EL (cell line): Measurements from ENCODE around the gene NCAPD2.

Source experiments
- DNase-seq: peaks from one replicate; pipeline ENCODE4 v3.0.0-alpha.2; 2016

The NCAPD2 gene

DNA sequence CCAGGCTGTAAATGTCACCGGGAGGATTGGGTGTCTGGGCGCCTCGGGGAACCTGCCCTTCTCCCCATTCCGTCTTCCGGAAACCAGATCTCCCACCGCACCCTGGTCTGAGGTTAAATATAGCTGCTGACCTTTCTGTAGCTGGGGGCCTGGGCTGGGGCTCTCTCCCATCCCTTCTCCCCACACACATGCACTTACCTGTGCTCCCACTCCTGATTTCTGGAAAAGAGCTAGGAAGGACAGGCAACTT is 41.7 kb downstream of the NCAPD2 start:
- no peak for DNase-seq

DNA sequence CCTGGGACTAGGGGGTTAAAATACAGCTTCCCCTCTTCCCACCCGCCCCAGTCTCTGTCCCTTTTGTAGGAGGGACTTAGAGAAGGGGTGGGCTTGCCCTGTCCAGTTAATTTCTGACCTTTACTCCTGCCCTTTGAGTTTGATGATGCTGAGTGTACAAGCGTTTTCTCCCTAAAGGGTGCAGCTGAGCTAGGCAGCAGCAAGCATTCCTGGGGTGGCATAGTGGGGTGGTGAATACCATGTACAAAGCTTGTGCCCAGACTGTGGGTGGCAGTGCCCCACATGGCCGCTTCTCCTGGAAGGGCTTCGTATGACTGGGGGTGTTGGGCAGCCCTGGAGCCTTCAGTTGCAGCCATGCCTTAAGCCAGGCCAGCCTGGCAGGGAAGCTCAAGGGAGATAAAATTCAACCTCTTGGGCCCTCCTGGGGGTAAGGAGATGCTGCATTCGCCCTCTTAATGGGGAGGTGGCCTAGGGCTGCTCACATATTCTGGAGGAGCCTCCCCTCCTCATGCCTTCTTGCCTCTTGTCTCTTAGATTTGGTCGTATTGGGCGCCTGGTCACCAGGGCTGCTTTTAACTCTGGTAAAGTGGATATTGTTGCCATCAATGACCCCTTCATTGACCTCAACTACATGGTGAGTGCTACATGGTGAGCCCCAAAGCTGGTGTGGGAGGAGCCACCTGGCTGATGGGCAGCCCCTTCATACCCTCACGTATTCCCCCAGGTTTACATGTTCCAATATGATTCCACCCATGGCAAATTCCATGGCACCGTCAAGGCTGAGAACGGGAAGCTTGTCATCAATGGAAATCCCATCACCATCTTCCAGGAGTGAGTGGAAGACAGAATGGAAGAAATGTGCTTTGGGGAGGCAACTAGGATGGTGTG is 42.3 kb downstream of the NCAPD2 start:
- DNase-seq: peak; percentile 29

DNA sequence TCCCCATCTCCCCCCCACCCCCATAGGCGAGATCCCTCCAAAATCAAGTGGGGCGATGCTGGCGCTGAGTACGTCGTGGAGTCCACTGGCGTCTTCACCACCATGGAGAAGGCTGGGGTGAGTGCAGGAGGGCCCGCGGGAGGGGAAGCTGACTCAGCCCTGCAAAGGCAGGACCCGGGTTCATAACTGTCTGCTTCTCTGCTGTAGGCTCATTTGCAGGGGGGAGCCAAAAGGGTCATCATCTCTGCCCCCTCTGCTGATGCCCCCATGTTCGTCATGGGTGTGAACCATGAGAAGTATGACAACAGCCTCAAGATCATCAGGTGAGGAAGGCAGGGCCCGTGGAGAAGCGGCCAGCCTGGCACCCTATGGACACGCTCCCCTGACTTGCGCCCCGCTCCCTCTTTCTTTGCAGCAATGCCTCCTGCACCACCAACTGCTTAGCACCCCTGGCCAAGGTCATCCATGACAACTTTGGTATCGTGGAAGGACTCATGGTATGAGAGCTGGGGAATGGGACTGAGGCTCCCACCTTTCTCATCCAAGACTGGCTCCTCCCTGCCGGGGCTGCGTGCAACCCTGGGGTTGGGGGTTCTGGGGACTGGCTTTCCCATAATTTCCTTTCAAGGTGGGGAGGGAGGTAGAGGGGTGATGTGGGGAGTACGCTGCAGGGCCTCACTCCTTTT is 43.1 kb downstream of the NCAPD2 start:
- DNase-seq: peak; percentile 37

DNA sequence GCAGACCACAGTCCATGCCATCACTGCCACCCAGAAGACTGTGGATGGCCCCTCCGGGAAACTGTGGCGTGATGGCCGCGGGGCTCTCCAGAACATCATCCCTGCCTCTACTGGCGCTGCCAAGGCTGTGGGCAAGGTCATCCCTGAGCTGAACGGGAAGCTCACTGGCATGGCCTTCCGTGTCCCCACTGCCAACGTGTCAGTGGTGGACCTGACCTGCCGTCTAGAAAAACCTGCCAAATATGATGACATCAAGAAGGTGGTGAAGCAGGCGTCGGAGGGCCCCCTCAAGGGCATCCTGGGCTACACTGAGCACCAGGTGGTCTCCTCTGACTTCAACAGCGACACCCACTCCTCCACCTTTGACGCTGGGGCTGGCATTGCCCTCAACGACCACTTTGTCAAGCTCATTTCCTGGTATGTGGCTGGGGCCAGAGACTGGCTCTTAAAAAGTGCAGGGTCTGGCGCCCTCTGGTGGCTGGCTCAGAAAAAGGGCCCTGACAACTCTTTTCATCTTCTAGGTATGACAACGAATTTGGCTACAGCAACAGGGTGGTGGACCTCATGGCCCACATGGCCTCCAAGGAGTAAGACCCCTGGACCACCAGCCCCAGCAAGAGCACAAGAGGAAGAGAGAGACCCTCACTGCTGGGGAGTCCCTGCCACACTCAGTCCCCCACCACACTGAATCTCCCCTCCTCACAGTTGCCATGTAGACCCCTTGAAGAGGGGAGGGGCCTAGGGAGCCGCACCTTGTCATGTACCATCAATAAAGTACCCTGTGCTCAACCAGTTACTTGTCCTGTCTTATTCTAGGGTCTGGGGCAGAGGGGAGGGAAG is 43.9 kb downstream of the NCAPD2 start:
- DNase-seq: peak; percentile 83

DNA sequence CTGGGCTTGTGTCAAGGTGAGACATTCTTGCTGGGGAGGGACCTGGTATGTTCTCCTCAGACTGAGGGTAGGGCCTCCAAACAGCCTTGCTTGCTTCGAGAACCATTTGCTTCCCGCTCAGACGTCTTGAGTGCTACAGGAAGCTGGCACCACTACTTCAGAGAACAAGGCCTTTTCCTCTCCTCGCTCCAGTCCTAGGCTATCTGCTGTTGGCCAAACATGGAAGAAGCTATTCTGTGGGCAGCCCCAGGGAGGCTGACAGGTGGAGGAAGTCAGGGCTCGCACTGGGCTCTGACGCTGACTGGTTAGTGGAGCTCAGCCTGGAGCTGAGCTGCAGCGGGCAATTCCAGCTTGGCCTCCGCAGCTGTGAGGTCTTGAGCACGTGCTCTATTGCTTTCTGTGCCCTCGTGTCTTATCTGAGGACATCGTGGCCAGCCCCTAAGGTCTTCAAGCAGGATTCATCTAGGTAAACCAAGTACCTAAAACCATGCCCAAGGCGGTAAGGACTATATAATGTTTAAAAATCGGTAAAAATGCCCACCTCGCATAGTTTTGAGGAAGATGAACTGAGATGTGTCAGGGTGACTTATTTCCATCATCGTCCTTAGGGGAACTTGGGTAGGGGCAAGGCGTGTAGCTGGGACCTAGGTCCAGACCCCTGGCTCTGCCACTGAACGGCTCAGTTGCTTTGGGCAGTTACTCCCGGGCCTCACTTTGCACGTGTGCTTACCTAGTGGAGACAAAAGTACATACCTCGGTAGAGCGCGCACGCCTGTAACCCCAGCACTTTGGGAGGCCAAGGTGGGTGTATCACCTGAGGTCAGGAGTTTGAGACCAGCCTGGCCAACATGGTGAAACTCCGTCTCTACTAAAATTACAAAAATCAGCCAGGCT is 44.8 kb downstream of the NCAPD2 start:
- peak; percentile 73 for DNase-seq

DNA sequence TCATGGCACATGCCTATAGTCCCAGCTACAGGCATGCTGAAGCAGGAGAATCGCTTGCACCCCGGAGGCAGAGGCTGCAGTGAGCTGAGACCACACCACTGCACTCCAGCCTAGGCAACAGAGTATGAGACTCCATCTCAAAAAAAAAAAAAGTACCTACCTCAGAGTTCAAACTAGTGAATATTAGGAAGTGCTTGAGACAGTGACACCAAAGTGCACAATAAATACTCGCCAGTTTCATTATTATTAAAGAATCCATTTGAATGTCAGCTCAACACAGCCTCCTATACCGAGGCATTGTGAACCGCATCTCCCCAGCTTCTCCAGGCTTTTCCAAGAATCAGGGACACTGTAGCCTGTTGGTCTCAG is 45.4 kb downstream of the NCAPD2 start:
- DNase-seq: peak; percentile 65

DNA sequence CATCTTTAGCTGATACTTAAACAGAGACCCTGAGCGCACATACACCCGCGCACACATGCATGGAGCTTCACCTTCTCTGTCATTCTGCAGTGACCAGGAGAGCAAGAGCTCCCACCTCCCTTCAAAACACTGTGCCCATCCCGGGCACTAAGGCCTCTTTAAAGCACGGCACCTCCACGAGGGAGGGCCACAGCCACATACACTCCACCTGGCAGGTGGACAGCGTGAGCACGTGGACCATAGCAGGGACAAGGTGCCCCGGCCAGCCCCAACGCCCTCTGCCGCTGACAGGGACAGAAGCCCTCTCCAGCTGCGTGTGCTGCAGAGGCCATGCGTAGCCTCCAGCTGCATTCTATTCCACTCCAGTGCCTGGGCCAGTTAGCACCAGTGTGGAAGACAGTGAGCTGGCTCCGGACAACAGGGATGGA is 45.8 kb downstream of the NCAPD2 start:
- peak; percentile 30 for DNase-seq

DNA sequence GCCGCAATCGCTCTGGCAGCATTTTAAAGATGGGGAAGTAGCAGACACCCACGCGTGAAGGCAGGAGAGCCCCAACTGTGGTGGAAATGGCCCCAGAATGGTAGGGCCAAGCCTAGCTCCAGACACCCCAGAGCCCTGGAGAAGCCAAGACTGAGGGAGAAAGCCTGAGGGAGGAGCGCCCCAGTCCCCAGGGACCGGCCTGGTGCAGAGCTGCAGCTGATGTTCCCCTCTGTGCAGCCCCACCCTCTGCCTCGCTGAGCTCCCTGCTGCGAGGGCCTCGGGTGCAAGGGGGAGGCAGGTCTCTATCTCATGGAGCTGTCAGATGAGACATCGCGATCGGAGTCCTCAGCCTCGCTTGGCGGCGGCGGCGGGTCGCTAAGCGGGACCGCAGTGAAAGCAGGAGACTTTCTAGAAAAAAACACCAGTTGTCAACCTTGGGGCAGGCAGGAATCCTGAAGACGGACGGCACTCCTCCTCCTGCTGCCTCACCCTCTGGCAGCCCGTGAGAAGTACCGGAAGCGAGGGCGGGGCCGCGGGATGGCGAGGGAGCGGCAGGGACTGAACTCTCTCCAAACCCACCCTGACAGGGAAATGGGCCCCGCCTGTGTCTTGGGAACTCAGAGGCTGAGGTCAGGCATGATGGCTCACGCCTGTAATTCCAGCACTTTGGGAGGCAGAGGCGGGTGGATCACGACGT is 46.4 kb downstream of the NCAPD2 start:
- DNase-seq: peak; percentile 97

DNA sequence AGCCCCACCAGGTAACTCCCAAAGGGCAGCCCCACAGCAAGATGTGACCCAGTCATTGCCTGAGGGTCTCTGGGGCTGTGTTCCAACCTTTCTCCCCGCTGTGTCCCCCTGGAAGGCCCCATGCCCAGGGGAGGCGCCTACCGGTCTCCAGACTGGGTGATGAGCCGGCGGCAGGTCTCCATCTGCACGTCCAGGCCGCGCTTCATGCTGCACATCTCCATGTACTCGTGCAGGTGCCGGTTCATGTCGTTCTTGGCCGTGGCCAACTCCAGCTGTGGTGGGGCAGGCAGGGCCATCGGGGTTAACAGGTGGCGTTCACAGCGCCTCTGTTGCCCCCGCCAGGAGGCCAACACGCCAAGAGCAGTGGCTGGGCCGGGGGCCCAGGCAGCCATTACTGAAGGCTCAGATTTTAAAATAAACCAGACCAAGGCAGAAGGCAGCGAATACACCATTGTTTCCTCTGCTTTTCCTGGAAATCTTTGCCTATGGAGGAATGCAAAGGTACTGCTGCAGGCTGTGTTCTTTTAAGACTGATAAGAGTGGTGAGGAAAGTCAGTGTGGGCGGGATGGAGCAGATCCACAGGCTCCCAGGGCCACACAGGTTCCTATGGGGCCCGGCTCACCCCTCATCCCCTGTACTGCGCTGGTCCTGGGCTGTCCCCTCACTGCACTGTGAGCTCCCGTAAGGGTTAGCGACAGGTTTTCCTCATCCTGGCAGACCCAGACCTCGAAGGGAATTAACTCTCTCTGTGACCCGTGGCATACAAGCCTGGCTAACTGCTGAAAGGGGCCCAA is 47.7 kb downstream of the NCAPD2 start:
- DNase-seq: no peak

DNA sequence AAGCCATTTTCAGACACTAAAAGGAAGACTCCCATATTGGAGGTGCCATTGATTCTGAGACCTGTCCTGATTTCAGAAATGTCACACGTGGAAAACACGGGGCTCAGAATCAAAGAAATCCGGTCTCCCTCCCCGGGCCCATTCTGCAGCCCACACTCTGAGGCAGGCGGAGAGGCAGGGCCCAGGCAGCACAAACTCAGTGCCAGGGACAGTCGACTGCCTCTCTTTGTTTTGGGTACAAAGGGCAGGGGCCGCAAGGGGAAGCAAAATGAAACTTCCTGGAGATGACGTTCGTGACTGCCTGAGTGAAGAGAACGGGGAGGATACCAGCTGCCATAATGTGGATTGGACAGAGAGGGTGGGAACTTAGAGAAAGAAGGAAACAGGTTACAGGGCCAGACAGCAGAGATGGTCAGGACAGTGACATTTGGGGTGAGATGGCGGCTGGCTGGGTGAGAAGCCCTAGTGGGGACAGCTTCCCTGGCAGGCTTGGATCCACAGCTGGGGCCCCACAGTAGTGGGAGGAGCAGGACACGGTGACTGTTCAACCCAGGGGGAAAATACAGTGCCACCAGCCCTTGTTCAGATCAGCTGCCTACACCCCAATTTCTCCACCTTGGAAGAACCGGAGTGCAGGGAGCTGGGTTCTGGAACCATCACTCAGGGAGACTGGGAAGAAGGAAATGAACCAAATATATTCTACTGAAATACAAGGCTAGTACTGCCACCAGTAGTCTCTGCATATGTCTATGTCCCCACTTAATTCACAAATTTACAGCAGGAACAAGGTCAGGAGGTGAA is 48.5 kb downstream of the NCAPD2 start:
- DNase-seq: no peak

DNA sequence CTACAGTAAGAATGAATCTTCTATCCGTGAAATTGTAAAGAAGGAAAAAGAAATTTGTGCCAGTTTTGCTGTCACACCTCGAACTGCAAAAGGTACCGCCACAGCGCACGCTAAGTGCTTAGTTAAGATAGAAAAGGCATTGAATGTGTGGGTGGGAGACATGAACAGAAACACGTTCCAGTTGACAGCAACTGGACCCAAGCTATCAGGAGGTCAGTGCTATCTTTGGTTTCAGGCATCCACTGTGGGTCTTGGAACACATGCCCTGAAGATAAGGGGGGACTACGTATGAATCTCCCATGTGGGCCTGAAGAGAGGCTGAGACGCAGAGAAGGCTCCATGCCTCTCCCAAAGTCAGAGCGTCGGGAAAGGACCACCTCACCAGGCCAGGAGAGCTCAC is 52.1 kb downstream of the NCAPD2 start:
- DNase-seq: no peak

DNA sequence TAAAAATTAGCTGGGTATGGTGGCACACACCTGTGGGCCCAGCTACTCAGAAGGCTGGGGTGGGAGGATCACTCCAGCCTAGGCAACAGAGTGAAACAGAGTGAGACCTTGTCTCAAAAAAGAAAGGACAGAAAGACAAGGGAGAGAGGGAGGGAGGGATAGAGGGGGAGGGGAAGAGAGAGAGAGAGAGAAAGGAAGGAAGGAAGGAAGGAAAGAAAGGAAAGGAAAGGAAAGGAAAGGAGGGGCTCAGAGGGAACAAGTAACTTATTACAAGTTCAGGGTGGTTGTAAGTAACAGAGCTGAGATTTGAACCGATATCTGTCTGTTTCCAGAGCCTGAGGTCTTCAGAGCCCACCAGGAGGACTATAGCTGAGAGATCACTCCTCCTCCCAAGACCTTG is 53.7 kb downstream of the NCAPD2 start:
- DNase-seq: no peak

DNA sequence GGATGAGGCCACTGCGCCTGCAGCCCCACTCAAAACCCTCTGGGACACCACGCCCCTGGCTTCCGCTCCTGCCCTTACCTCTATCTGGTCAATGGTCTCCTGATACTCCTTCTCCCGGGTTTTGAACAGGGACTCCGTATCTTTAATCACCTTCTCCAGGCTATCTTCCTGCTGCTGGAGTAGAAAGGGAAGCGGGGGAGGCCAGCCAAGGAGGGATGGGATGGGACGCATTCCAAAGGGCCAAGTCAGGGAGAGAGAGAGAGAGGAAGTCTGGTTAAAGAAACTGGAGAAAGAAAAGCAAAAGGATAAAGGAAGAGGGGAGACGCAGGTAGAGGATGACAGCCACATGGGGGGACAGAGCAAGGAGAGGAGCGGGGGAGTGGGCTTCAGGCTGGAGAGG is 54.1 kb downstream of the NCAPD2 start:
- peak; percentile 90 for DNase-seq

DNA sequence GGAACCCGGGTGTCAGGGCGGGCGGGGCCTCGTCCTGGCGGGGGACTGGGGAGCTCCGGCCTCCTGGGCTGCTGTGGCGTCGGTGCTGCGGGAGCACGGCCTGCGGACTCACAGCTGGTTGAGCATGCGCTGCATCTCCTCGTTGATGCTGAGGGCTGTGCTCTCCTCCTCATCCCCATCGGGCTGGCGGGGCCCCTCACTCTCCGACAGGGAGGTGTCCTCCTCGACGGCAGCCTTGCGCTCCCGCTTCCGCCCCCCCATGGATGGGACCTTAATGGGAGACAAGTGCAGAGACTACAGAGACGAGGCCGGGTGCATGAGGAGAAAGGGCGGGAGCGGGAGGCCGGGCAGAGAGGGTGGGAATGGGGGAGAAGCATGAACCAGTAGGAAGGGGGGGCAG is 54.7 kb downstream of the NCAPD2 start:
- DNase-seq: no peak

DNA sequence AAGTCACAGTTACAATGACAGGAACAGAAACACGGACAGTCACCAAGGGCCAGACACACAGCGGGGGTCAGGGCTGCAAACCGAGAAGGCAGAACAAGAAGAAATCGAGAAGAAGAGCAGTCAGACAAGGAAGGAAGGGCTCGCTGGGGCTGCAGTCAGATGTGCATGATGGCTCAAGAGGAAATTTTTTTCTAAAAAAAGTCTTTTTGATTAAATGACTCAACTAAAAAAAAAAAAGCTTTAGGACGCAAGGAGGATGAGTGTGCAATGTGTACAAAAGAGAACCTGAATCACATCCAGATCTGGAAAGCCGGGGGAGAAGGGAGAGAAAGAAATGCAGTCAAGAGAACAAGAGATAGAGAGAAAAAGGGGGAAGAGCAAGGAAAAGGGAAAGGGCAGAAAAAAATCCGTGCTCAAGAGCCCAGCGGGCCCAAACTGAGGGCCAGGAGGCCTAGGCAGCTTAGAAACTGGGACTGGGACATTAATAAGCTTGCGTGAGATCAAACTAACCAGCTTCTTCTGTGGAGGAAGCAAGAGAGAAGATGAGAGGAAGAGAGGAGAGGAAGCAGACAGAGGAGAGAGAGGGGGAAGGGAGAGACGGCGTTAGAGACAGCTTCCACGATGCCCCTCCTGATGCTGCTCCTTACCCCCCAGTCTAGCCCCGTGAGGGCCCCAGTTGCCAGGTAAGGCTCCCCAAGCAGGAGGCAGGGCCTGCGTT is 55.2 kb downstream of the NCAPD2 start:
- DNase-seq: peak; percentile 66

DNA sequence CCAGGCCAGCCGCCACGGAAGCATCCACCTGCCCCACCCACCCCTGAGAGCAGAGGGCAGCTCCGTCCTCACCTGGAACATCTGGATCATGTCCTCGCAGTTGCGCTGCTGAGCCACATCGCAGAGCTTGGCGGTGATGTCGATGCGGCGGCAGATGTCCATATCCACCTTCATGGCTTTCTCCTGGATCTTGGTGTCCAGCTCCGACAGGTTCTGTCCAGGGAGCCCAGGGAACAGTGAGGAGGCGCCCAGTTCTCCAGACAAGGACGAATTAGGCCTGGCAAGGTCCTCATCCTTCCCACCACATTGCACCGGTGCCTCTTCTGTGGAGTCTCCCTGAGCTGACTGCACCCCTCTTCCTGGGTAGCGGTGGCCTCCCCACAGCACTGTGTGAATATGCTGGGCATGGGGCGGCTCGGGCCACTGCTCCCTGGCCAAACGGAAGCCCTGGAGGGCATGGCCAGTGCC is 55.8 kb downstream of the NCAPD2 start:
- no peak for DNase-seq

DNA sequence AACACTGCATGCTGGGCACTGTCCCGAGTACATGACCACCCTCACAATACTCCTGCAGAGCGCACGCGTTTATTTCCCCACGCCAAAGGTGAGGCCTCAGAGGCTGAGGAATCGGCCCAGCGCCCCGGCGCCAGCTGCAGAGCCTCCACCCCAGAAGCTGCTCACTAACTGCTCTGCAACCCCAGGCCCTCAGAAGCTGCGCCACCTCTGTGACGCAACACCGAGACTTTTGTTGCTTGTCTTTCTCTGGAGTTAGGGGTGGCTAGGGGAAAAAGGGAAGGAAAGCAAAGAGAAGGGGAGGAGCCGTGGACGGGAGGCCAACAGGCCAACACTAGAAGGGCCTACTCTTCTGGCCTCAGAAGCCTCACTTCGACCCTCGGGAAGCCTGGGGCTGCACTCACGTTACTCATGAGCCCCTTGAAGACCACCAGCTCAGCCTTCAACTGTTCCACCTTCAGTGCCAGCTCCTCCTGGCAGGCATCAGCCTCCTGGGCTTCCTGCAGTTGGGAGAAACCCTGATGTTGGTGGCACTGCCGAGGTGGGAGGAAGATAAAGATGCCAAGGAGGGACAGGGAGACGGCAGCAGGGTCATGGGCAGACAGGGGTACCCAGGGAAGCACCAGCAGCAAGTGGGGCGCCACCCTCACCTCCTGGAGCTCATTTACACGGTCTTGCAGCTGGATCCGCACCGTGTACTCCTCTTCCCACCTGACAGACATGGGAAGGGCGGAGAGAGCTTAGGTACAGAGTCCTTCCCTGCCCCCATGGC is 56.6 kb downstream of the NCAPD2 start:
- DNase-seq: no peak

DNA sequence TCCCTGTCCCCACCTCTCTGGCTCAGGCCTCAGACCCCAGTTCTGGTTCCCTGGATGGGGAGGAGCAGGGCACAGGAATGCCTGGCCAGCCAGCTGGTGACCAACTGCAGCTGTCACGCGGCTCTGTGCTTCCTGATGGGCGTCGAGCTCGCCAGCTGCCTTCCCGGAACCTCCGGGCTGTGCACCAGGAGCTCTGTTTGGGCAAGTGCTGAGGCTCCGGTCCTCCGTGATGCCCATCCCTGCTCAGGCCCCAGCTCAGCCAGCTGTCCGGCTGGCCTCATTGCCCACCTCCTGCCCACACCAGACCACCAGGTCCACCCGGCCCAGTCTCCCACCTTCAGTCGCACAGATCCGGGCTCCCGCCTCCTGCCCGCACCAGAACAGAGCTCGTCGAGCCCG is 57.2 kb downstream of the NCAPD2 start:
- no peak for DNase-seq
